HPDE6-E6E7 (cell line): ENCODE data around the gene COMT.
A peak's percentile ranks its signal among the peaks of the same experiment; 100 is the strongest.

Experiments used
- DNase-seq: peaks from one replicate; pipeline ENCODE4 v3.0.0; 2011; ENCODE audit warnings: missing footprints; ENCODE audit errors: extremely low spot score

COMT gene

DNA sequence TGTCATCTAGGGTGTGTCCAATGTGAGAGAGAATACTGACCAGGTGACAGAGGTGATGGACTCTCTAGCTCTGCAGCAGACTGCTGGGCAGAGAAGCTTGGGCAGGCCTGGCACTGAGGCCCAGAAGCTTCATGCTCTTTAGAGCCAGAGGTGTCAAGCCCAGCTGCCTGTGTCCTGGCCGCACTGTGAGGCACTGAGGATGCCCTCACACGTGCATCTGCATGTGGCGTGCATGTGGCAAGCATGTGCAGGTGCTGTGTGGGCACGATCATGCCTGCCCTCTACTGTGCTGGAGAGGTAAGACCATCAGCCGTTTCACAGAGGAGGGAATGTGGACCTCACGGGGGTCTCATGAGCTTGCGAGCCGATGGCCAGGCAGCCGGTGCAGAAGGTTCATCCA lies 15.9 kb downstream of the COMT start:
- no peak for DNase-seq

DNA sequence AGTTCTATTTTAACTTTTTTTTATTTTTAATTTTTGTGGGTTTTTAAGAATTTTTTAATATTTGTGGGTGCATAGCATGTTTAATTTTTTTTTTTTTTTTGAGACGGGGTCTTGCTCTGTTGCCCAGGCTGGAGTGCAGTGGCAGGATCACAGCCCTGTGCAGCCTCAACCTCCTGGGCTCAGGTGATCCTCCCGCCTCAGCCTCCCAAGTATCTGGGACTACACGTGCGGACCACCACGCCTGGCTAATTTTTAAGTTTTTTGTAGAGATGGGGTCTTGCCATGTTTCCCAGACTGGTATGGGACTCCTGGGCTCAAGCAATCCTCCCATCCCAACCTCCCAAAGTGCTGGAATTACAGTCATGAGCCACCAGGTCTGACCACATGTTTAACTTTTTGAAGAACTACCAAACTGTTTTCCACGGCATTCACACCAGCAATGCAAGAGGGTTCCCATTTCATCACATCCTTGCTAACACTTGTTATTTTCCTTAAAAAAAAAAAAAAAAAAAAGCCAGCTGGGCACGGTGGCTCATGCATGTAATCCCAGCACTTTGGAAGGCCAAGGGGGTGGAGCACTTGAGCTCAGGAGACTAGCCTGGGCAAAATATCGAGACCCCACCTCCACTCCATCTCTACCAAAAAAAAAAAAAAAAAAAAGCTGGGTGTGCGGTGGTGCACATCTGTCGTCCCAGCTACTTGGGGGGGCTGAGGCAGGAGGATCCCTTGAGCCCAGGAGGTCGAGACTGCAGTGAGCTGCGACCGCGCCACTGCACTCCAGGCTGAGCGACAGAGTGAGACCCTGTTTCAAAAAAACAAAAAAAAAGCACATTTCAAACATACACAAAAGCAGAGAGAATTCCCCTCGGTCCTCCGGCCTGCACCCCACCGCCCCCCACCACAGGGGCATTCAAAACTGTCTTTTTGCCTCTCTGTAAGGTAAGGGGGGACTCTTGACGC lies 16.8 kb downstream of the COMT start:
- DNase-seq, result no peak

DNA sequence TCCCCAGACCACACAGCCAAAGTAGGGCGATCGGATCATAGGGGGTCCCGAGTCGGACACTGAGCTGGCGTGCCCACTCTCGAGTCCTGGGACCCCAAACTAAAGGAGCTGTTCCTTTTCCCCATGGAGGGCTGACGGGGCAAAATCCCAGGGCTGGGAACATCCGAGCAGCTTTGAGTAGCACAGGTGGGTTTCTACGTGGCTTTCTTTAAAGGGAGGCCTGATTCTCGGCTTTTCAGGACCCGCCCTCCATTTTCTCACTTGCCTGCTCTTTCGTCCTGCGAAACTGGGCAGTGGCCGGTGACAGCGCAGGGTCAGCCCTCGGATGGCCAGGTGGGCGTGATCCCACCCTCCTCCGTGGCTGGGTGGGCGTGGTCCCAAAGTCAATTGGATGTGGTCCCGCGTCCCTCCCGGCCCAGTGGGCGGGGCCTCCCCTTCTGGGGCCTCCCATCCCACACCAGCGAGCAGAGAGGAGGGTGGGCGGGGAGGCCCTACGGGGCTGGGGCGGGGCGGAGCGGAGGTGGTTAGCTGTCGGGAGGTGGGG lies 17.5 kb downstream of the COMT start:
- DNase-seq, result no peak

DNA sequence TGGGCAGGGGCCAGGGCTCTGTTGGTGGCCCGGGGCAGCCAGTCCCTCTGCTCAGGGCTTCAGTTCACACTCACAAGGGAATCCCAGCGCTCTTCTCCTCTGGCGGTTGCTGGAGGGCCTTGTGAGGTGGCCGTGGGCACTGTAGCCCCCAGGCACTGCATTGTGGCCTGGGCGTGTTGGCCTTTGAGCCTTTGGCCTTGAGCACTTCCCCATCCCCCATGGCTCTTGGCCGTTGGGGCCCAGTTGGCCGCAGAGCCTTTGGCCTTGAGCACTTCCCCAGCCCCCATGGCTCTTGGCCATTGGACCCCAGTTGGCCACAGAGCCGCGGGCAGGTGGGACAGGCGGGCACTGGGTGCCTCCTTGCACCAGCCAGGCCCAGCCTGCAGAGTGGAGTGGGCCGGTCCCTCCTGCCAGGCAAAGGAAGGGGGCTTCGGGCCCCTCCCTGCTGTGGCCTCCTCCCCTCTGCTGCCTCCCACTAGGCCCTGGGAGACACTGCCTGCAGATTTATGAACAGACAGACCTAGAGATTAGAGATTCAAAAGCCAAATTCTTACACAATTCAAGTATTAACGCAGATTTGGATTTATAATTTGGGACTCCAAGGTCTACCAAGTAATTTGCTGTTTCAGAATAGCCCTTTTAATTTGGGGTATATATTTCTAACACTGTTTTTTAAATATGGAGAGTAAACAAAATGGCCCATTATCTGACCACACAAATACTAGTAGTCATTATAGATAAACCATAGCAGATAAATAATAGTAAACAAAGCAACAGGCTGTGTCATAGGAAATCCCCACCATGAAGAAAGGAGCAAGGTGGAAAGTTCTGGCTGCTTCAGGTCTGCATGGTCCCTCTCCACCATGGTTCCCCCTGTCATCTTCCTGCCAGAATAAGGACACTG lies 18.3 kb downstream of the COMT start:
- no peak for DNase-seq

DNA sequence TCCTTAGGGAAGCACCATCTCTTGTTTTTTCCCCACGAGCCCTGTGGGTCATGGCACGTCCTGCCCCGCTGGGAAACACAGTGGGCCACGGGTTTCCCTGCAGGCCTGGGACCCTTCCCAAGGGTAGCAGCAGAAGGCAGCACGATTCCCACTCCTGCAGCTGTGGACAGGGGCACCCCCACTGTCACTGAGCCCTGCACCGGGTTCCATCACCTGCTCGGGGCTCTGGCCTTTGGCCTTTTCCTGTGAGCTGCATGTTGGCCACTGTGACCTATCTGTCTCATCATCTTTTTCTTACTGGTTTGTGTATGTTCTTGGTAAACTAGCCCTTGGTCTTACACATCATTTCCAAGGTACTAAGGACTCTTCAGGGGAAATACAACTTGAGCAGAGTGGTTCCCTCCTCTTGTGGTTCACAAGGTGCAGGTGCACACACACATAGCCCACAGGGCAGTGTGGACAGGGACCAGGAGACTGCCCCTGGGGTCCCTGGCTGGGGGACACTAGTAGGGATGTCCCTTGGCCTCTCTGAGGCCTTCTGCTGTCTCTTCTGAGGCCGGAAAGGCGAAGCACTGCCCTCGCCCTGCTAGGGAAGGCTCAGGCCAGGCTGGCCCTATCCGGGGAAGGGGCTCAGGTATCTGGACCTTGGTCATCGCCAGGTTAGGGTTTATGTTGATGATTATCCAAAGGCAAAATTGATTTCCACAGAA lies 19.1 kb downstream of the COMT start:
- no peak for DNase-seq

DNA sequence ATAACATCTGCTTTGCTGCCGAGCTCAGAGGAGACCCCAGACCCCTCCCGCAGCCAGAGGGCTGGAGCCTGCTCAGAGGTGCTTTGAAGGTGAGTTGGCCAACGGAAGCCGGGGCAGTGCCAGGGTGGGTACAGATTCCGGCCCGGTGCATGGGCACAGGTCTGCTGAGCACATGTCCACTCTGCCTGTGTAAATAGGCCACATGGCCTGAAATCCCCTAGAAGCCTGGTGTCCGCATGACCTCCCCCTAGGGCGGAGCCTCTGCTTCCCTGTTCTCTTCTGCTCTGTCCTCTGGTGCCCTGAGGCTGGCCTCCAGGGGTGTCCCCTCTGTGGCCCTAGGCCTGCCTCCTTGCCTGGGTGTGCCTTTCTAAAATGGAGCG lies 19.6 kb downstream of the COMT start:
- no peak for DNase-seq

DNA sequence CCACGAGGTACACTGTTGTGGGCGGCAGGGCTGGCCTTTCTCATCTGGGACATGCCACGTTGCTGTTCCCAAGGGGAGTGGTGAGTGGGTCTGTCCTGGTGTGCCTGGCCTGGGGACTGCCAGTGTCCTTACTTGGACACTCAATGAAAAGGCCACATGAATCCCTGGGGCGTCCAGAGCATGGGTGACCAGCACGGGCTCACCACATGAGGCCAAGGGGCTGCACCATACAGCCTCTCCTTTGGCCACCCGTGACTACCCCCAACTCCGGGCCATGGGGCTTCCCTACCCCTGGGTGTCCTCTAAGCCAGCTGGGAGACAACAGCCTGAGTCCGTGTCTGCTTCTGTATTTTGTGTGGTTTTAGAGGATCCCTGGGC lies 20.3 kb downstream of the COMT start:
- DNase-seq, result no peak

DNA sequence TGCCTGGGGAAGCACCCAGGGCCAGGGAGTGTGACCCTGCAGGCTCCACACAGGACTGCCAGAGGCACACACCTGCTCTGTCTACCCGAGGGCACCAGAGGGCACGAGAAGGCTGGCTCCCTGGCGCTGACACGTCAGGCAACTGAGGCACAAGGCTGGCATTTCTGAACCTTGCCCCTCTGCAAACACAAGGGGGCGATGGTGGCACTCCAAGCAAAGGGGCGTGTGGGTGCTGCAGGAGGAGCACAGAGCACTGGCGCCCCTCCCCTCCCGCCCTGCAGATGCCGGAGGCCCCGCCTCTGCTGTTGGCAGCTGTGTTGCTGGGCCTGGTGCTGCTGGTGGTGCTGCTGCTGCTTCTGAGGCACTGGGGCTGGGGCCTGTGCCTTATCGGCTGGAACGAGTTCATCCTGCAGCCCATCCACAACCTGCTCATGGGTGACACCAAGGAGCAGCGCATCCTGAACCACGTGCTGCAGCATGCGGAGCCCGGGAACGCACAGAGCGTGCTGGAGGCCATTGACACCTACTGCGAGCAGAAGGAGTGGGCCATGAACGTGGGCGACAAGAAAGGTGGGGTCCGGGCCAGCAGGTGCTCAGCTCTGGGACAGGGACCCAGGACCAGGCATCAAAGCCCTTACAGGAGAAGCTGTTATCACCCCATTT lies 20.8 kb downstream of the COMT start:
- peak; percentile 86 for DNase-seq

DNA sequence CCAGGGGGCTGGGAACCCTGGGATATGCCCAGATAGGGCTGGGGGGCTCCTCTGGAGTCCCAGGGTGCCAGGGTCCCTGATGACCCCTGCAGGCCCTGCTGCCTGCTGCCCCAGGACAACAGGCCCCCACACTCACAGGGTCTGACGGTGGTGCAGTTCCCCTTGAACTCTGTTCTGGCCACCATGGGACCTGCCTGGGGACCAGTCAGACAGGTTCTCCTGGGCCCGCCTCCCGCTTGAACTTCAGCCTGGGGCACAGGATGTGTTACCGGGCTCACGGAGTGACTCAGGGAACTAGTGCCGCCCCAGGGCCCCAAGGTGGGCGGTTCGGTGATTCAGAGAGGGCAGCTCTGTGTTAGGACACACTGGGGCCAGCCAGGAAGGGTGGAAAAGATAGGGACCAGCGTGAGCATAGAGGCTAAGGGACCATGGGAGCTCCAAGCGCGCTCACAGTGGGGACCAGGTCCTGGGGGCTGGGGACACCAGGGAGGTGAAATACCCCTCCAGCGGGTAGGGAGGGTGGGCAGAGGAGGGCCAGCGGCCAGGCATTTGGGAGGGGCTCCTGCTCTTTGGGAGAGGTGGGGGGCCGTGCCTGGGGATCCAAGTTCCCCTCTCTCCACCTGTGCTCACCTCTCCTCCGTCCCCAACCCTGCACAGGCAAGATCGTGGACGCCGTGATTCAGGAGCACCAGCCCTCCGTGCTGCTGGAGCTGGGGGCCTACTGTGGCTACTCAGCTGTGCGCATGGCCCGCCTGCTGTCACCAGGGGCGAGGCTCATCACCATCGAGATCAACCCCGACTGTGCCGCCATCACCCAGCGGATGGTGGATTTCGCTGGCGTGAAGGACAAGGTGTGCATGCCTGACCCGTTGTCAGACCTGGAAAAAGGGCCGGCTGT lies 21.6 kb downstream of the COMT start:
- DNase-seq, result peak; percentile 99

DNA sequence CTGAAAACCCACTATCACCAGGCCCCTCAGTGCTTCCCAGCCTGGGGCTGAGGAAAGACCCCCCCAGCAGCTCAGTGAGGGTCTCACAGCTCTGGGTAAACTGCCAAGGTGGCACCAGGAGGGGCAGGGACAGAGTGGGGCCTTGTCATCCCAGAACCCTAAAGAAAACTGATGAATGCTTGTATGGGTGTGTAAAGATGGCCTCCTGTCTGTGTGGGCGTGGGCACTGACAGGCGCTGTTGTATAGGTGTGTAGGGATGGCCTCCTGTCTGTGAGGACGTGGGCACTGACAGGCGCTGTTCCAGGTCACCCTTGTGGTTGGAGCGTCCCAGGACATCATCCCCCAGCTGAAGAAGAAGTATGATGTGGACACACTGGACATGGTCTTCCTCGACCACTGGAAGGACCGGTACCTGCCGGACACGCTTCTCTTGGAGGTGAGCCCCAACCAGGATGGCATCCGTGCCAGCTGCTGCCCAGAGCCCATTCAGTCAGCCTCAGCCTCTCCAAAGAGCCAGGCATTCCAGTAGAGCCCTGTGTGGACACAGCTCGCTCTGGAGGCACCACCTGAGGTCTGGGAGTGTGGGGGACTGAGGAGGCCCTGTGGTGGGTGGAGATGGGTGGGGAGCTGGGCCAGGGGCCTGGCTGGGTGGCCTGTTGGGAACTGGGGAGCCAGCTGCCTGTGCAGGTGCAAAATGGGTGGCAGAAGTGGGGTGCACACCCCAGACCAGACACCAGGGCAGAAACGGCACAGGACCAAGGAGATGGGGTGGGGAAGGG lies 22.5 kb downstream of the COMT start:
- DNase-seq, result no peak

DNA sequence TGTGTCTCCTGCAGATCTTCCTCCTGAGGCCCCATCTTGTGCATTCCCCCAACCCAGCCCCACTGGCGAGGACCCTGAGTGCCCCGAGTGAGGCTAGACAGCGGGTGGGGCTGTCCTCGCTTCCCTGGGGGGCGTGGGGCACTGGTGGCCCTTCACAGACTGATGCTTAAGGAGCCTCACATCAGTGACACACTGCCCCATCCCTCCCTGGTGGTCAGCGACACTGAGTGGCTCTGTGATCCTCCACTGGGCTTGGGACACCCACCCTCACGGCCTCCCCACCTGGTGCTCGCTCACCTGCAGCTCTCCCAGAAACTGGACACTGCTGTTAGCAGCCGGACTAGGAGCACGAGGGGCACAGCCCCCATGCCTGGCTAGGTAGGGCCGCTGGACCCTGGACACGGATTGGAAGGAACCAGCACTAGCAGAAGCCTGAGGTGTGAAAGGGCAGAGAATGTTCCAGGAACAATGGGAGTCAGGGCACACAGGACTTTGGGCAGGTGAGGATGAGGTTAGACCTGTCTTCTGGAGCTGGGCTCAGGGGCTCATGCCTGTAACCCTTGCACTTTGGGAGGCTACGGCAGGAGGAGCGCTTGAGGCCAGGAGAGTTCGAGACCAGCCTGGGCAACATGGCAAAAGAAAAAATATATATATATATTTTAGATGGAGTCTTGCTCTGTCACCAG lies 23.3 kb downstream of the COMT start:
- DNase-seq, result no peak

DNA sequence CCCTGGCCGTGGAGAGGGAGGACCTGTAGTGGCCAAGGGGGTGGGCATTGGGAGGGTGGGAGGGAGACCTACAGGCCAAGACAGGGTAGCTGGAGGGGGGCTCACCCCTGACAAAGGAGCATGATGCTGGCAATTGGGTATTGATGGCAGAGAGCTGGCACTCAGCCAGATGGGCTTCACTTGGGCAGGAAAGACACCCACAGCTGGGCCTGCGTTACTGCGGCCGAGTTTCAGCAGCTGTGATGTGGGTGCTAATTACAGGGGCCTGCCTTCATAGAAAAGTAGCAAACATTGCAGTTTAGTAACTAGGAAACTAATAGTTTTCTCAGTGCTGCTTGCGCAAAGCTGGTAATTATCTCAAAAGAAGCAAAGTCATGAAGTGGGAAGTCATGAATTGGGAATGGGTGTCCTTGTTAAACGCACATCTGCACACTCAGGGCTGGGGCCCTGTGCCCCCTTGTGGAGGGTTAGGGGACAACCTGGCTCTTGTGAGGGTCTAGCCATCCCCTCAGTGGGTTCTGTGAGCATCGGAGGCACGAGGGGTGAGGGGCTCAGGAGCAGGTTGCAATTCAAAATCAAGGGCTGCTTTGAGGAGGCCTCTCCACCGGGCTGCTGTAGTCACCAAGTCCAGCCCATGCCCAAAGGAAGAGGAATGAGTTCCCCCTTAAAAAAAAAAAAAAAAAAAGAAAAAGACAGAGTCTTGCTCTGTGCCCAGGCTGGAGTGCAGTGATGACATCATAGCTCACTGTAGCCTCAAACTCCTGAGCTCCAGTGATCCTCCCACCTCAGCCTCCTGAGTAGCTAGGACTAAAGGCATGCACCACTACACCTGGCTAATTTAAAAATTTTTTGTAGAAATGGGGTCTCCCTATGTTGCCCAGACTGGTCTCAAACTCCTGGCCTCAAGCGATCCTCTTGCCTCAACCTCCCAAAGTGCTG lies 24.5 kb downstream of the COMT start:
- DNase-seq, result no peak

DNA sequence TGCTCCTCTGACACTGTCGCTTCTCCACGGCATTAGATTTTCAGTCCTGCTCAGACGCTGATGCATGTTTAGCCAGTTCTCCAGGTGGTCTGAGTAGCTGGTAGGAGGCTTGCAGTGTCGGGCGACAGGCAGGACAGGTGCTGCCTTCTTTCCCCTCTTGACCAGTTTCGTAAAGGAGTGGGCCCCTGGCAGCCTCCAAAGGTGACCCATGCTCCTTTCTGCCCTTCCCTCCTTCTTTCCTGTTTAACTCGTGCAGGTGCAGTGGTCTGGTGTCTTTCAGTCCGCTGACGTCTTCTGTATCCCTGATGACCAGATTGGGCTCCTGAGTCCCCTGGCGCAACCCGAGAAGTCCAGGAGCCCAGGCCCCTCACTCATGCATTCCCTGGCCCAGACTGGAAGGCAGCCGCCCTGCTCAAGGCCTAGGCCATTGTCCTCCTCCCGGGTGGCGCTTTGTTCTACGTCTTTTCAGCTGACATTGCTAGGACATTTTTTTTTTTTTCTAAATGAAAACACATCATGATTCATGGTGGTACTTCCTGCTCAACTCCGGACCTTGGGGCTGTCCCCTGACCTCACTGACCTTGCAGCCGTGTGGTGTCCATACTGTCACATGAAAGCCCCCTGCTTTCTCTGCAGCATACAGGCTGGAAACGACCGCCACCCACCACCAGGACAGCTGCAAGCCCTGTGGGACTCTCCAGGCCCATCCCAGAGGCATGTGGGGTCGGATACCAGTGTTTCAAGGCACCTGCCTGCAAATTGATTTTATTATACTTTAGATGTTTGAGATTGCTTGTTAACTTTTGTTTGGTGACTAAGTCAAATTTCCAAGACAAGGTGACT lies 25.6 kb downstream of the COMT start:
- no peak for DNase-seq

DNA sequence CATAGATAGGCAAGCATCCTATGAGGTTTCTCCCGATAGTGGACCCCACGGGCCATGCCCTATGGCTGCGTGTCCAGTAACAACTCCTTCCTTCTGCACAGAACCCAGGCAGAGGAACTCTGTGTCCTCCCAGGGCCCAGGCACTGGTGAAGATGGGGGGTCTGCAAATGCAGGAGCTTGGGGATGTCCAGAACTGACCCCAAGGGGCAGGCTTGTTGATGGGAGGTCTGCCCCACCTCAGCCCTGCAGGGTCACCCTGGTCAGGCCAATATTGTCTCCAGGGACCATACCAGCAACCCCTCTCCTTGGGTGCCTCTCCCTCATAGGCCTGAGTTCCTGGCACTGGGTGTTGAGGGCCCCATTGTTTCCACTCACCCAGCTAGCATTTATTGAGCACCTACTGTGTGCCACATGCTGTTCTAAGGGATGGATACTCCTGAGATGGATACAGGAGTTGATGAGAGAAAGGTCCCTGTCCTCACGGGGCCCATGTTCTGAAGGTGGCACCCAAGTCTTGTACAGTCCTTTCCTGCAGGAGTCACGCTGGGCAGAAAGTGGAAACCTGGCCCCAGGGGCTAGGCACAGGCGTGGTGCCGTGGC lies 26.4 kb downstream of the COMT start:
- no peak for DNase-seq

DNA sequence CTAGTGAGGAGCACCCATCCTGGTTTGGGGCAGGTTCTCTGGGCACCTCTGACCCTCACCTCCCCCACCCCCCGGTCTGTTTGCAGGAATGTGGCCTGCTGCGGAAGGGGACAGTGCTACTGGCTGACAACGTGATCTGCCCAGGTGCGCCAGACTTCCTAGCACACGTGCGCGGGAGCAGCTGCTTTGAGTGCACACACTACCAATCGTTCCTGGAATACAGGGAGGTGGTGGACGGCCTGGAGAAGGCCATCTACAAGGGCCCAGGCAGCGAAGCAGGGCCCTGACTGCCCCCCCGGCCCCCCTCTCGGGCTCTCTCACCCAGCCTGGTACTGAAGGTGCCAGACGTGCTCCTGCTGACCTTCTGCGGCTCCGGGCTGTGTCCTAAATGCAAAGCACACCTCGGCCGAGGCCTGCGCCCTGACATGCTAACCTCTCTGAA lies 26.9 kb downstream of the COMT start:
- no peak for DNase-seq
